Gastrocnemius medialis (tissue), 4 donors: ENCODE data around the gene DCAF17. TPM values are rescaled to one million over a fixed set of nuclear protein-coding genes. Genes with fewer than 3 reads are reported as not detected.
"Not testable (repeated sequence)": the region's sequence is repeated elsewhere in the genome, so short reads cannot be mapped to it uniquely, and the experiment has no call there.

Source experiments
- ATAC-seq, 2 donors: fragments of 150-250 bp; one replicate each; pipeline ENCODE4 v1.9.1; 2016
- DNase-seq, 2 donors: peaks; one replicate each; pipeline ENCODE4 v3.0.0-alpha.2; 2019
- H3K27ac ChIP-seq, 4 donors: fragments of 200-600 bp; sonication (generic); 1 replicate in 1 of 4; 2 replicates in 3 of 4; pipeline ENCODE4 v1.5.1; 2016 to 2018; ENCODE audit warnings: mild to moderate bottlenecking in 2 of 4, moderate library complexity in 1 of 4
- H3K27me3 ChIP-seq, 3 donors: fragments of 200-600 bp; sonication (generic) in 2 of 3; 1 replicate in 1 of 3; 2 replicates in 2 of 3; pipeline versions ENCODE4 v1.5.1 to v1.6.0; 2016 to 2019; ENCODE audit warnings: mild to moderate bottlenecking in 1 of 3, moderate library complexity in 1 of 3
- H3K36me3 ChIP-seq, 2 donors: fragments of 200-600 bp; sonication (generic) in 1 of 2; one replicate each; pipeline ENCODE4 v1.5.1; 2017 to 2018
- H3K4me1 ChIP-seq, 2 donors: fragments of 200-600 bp; sonication (generic) in 1 of 2; one replicate each; pipeline ENCODE4 v1.5.1; 2016 to 2017; ENCODE audit warnings: mild to moderate bottlenecking in 2 of 2
- H3K4me3 ChIP-seq, 4 donors: fragments of 200-600 bp; sonication (generic) in 3 of 4; 1 replicate in 1 of 4; 2 replicates in 3 of 4; pipeline ENCODE4 v1.5.1; 2016 to 2019; ENCODE audit warnings: mild to moderate bottlenecking in 2 of 4
- H3K9me3 ChIP-seq, 3 donors: fragments of 200-600 bp; sonication (generic) in 2 of 3; 1 replicate in 1 of 3; 2 replicates in 2 of 3; pipeline ENCODE4 v1.5.1; 2016 to 2019
- POLR2A ChIP-seq, 2 donors: fragments of 450-650 bp; IDR thresholded peaks; one replicate each; pipeline ENCODE4 v1.6.1; 2017; ENCODE audit warnings: antibody characterized with exemption in 2 of 2, mild to moderate bottlenecking in 2 of 2, moderate library complexity in 2 of 2
- in situ Hi-C, 4 donors: fragments of 200-750 bp; cut with MboI; loops; one replicate each; pipeline versions ENCODE4 v1.15.0 to v1.8.0; 2017; ENCODE audit warnings: low sequenced_read_pairs in 4 of 4
- intact Hi-C: fragments of 100-400 bp; cut with DNase I; formaldehyde crosslinking; loops from one replicate; pipeline ENCODE4 v1.15.1; 2023; ENCODE audit warnings: low total_unique reads
- total RNA-seq, 4 donors: library from RNA; depleted of rRNA; stranded (reverse); fragments of >200 nt; gene quantifications; one replicate each; pipeline versions ENCODE4 v1.1.0 to v1.2.3, GENCODE V29; 2016
- TF ChIP-seq, protein P1 (sequence below), 5 experiments: fragments of 450-650 bp in 3 of 5; fragments of 200-600 bp in 2 of 5; sonication (generic) in 2 of 5; IDR thresholded peaks in 4 of 5; conservative IDR thresholded peaks in 1 of 5; 1 replicate in 4 of 5; 2 replicates in 1 of 5; pipeline ENCODE4 v1.5.1; 2016 to 2019; ENCODE audit warnings: antibody characterized with exemption in 5 of 5, mild to moderate bottlenecking in 3 of 5, moderate library complexity in 3 of 5

Gene DCAF17
- total RNA-seq, 4 donors from 2014 or later = 5.2 to 22.8 (median 8.9) TPM

DNA sequence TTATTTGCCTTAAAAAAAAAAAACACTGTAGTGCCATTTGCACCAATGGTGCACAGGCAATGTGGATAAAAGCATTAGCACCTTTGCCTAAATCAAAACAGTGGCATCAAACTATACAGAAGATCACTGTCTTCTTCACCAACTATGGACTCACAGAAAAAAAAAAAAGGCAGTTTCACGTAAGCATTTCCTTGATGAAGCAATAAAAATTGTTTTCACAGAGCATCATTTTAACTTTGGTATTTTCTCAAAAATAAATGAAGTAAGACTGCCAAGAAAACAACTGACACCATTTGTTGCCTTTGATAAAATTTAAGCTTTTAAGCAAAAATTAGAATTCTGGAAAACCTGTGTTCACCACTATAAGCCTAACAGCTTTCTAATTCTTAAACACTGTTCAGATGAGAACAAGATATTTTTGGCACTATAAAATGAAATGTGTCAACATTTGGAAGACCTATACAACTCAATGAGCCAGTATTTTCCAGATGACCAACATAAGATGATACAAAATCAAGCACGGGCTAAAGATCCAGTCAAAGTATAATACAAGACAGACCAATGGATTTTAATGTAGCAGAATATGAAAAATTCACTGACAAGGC lies 21.4 kb upstream of the DCAF17 start:
- Histone ChIP-seq H3K4me1 (peaks cover 0 to 8% of the 10 kb centered on the region in 2 donors), H3K4me3 (no peak overlapping the region), H3K27ac (no peak overlapping the region), H3K27me3 (no peaks in the 10 kb centered on the region), H3K36me3 (no peaks in the 10 kb centered on the region), H3K9me3 (no peaks in the 10 kb centered on the region)
- in situ Hi-C loops (loop anchor here in 2 of 4 donors (25.0 kb wide), 1 partner anchor 250 kb away; the partner anchor contains the start of gene TLK1 (in 2 of the 2)), intact Hi-C loops (no loop called here)
- DNase-seq = no peak
- ATAC-seq = no peak
- TF ChIP-seq, protein P1, sequence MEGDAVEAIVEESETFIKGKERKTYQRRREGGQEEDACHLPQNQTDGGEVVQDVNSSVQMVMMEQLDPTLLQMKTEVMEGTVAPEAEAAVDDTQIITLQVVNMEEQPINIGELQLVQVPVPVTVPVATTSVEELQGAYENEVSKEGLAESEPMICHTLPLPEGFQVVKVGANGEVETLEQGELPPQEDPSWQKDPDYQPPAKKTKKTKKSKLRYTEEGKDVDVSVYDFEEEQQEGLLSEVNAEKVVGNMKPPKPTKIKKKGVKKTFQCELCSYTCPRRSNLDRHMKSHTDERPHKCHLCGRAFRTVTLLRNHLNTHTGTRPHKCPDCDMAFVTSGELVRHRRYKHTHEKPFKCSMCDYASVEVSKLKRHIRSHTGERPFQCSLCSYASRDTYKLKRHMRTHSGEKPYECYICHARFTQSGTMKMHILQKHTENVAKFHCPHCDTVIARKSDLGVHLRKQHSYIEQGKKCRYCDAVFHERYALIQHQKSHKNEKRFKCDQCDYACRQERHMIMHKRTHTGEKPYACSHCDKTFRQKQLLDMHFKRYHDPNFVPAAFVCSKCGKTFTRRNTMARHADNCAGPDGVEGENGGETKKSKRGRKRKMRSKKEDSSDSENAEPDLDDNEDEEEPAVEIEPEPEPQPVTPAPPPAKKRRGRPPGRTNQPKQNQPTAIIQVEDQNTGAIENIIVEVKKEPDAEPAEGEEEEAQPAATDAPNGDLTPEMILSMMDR (IDR thresholded peaks at IDR 0.05 in 4 of 5, conservative IDR thresholded peaks at IDR 0.05 in 1 of 5) = no peak
- no peak for TF ChIP-seq POLR2A (IDR thresholded peaks at IDR 0.05)

DNA sequence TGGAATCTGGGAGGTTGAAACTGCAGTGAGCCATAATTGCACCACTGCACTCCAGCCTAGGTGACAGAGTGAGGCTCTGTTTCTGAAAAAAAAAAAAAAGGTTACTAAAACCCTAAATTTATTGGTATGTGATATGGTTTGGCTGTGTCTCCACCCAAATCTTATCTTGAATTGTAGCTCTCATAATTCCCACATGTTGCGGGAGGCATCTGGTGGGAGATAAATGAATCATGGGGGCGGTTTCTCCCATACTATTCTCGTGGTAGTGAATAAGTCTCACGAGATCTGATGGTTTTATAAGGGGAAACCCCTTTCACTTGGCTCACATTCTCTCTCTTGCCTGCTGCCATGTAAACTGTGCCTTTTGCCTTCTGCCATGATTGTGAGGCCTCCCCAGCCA lies 19.4 kb upstream of the DCAF17 start:
- H3K27me3 ChIP-seq, H3K27ac ChIP-seq, ATAC-seq, DNase-seq, H3K4me1 ChIP-seq, H3K36me3 ChIP-seq, H3K4me3 ChIP-seq, H3K9me3 ChIP-seq: not testable (repeated sequence)
- in situ Hi-C loops = loop anchor here (5.0 to 25.0 kb wide), 3 partner anchors 252 to 447 kb away; partner anchors contain the start of gene TLK1 (in 2 of the 4)
- intact Hi-C loops = loop anchor here (5.0 kb wide), 1 partner anchor 252 kb away; the partner anchor contains the start of gene TLK1

DNA sequence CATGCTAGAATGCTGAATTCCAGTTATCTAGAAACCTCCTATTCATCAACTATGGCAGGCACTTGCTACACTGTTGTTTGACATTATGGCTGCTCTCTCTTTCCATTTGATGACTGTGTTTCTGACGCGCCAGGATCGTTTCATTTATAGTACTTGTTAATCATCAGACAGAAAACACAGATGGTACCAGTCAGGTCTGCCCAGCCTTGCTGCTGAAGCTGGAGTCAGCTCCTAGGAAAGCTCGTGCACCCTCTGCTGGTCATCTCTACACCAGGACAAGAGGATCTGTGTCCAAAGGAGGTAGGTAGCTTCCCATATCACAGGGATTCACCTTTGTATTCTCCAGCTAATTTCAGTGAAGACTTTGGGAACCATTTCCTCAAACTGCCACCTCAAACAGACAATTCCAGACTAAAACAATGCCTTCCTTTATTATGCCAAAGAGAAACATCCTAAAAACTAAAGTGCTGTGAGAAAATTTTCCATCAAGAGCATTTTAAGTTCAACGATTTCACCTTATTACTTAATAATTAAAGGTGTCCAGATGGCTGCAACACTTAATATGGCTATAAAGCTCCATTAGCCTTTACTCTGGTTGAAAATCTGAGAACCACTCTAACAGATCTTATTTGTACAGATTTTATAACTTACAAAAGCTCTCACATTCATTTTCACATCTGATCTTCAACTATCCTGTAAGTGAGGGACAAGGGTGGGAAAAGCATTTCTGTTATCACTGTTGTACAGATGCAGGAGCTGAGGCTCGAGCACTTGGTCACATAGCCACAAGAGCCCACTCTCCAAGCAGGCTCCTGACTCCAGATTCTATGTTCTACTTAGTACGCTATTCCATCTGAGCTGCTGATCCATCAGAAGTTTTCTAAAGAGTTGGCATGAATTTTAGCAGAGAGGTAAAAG lies 17.8 kb upstream of the DCAF17 start:
- H3K4me1 ChIP-seq = peaks cover 0 to 8% of the 10 kb centered on the region in 2 donors
- intact Hi-C loops = loop anchor here (1.0 to 5.0 kb wide), 2 partner anchors 254 to 443 kb away; partner anchors contain the start of gene TLK1
- in situ Hi-C loops = loop anchor here (5.0 to 25.0 kb wide), 3 partner anchors 254 to 449 kb away; partner anchors contain the start of gene TLK1 (in 2 of the 4)
- H3K4me3 ChIP-seq = no peak overlapping the region
- H3K36me3 ChIP-seq = no peaks in the 10 kb centered on the region
- ATAC-seq = peak; percentile 93 to 97
- H3K27me3 ChIP-seq = no peaks in the 10 kb centered on the region
- no peaks in the 10 kb centered on the region for H3K9me3 ChIP-seq
- peak; percentile 64 to 78 for DNase-seq
- H3K27ac ChIP-seq = peak overlapping the region in 1 of 4 donors; percentile 1
- no peak for TF ChIP-seq POLR2A (IDR thresholded peaks at IDR 0.05)
- TF ChIP-seq, protein P1 (IDR thresholded peaks at IDR 0.05 in 4 of 5, conservative IDR thresholded peaks at IDR 0.05 in 1 of 5) = peak; percentile 61 to 78 (median 66)

DNA sequence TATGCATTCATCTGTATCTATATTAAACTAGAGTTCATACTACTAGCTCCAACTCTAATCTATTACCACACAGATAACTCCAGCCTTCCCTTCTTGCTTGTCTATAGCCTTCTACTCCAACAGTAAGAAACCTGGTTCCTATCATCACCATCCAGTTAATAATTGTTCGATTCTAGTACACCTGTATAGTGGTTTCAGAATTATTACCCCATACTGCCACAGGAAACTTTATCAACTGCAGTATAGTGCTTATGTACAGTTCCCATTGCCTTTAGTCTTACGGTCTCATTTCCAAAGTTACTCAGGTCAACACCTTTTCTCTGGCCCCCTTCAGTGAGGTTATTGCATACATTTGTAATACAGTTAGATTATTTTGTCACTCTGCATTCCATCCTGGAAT lies 14.7 kb upstream of the DCAF17 start:
- ATAC-seq = no peak
- no peaks in the 10 kb centered on the region for H3K27me3 ChIP-seq
- no peak overlapping the region for H3K4me3 ChIP-seq
- DNase-seq = no peak
- H3K36me3 ChIP-seq = no peaks in the 10 kb centered on the region
- TF ChIP-seq, protein P1 (IDR thresholded peaks at IDR 0.05 in 4 of 5, conservative IDR thresholded peaks at IDR 0.05 in 1 of 5) = no peak
- no peak for TF ChIP-seq POLR2A (IDR thresholded peaks at IDR 0.05)
- no peak overlapping the region for H3K27ac ChIP-seq
- no peaks in the 10 kb centered on the region for H3K9me3 ChIP-seq
- H3K4me1 ChIP-seq = peaks cover 0 to 3% of the 10 kb centered on the region in 2 donors
- intact Hi-C loops (loop anchor here (5.0 kb wide), 1 partner anchor 257 kb away; the partner anchor contains the start of gene TLK1), in situ Hi-C loops (loop anchor here (5.0 to 25.0 kb wide), 3 partner anchors 257 to 452 kb away; partner anchors contain the start of gene TLK1 (in 2 of the 4))
